Sigmoid colon (tissue), 7 donors: ENCODE data around the gene GSAP. TPM values are rescaled to one million over a fixed set of nuclear protein-coding genes. Genes with fewer than 3 reads are reported as not detected.

Source experiments
- DNase-seq: peaks from one replicate; pipeline ENCODE4 v3.0.0-alpha.2; 2019
- H3K27ac ChIP-seq, 4 donors: fragments of 200-600 bp; sonication (generic); one replicate each; pipeline ENCODE4 v1.5.1; 2016 to 2019; ENCODE audit warnings: mild to moderate bottlenecking in 1 of 4
- H3K27me3 ChIP-seq, 3 donors: fragments of 200-600 bp; sonication (generic); one replicate each; pipeline ENCODE4 v1.5.1; 2019; ENCODE audit warnings: mild to moderate bottlenecking in 1 of 3
- H3K36me3 ChIP-seq, 4 donors: fragments of 200-600 bp; sonication (generic); one replicate each; pipeline ENCODE4 v1.5.1; 2016 to 2019
- H3K4me1 ChIP-seq, 4 donors: fragments of 200-600 bp; sonication (generic); one replicate each; pipeline ENCODE4 v1.5.1; 2017 to 2019
- H3K4me3 ChIP-seq, 4 donors: fragments of 200-600 bp; sonication (generic); one replicate each; pipeline ENCODE4 v1.5.1; 2017 to 2019; ENCODE audit warnings: mild to moderate bottlenecking in 2 of 4, moderate library complexity in 1 of 4
- H3K9me3 ChIP-seq, 4 donors: fragments of 200-600 bp in 3 of 4; sonication (generic) in 3 of 4; one replicate each; pipeline versions ENCODE4 v1.5.1 to v1.6.1; 2013 to 2019
- EP300 ChIP-seq, 4 donors: sonication (generic); formaldehyde crosslinking; IDR thresholded peaks; one replicate each; pipeline ENCODE4 v1.6.1; 2017; ENCODE audit warnings: antibody characterized with exemption in 4 of 4
- POLR2A ChIP-seq, 2 donors: fragments of 450-650 bp; IDR thresholded peaks; one replicate each; pipeline ENCODE4 v1.6.1; 2016; ENCODE audit warnings: antibody characterized with exemption in 2 of 2, mild to moderate bottlenecking in 2 of 2, moderate library complexity in 2 of 2
- POLR2AphosphoS5 ChIP-seq, 4 donors: sonication (generic); formaldehyde crosslinking; IDR thresholded peaks; one replicate each; pipeline ENCODE4 v1.6.1; 2017; ENCODE audit warnings: antibody characterized with exemption in 4 of 4
- whole genome bisulfite sequencing, 2 donors: extraction: QIAGEN DNeasy Blood & Tissue Kit; methylation state at CpG; one replicate each; pipeline ENCODE4 v1.1.7; 2013; 5-methylcytosine and 5-hydroxymethylcytosine counted together
- intact Hi-C: fragments of 100-400 bp; cut with DNase I; formaldehyde crosslinking; loops from one replicate; pipeline ENCODE4 v1.15.1; 2023
- polyA plus RNA-seq, 3 donors: library from polyadenylated mRNA; stranded (reverse); fragments of 200-250 nt; gene quantifications; one replicate each; pipeline ENCODE4 v1.2.3, GENCODE V29; 2013
- total RNA-seq, 4 donors: library from RNA; depleted of rRNA; stranded (reverse); fragments of >200 nt; gene quantifications; one replicate each; pipeline ENCODE4 v1.1.0, GENCODE V29; 2016
- TF ChIP-seq, protein P1 (sequence below), 4 experiments: fragments of 450-650 bp in 3 of 4; fragments of 200-600 bp in 1 of 4; IDR thresholded peaks; one replicate each; pipeline ENCODE4 v1.5.1; 2016 to 2019; ENCODE audit warnings: antibody characterized with exemption in 4 of 4, mild to moderate bottlenecking in 3 of 4, moderate library complexity in 2 of 4
- donor health status: healthy with polysubstance abuse.
- donor health status: Bipolar disorder and iron deficiency.
- donor health status: healthy.

Gene GSAP
- total and polyA plus RNA-seq, 7 donors, result 3.6 to 30.2 (median 15.1) TPM

DNA sequence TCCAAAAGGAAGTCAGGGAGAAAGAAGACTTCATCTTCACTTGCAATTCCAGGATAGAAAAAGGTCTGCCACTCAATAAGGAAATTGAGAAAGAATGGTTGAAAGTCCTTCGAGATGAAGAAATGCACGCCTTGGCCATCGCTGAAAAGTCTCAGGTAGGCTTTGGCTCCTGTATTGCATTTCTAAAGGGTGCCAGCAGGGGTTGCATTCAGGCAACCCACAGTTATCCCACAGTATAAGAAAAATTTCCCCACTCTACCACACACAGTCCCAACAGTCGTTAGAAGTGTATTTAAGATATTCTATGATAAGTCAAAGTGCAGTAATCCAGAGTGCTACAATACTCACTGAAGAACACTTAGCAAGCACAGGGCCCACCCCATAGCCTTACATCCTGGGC, 123.1 kb downstream of the GSAP start:
- H3K27ac ChIP-seq, result no peak overlapping the region
- no peaks in the 10 kb centered on the region for H3K27me3 ChIP-seq
- peaks cover 0 to 20% (median 4%) of the 10 kb centered on the region in 4 donors for H3K36me3 ChIP-seq
- peaks cover 0 to 23% (median 19%) of the 10 kb centered on the region in 4 donors for H3K4me1 ChIP-seq
- DNase-seq, result no peak
- H3K9me3 ChIP-seq, result no peaks in the 10 kb centered on the region
- H3K4me3 ChIP-seq, result no peak overlapping the region
- TF ChIP-seq POLR2AphosphoS5 (IDR thresholded peaks at IDR 0.05), result no peak
- TF ChIP-seq POLR2A (IDR thresholded peaks at IDR 0.05), result no peak
- TF ChIP-seq EP300 (IDR thresholded peaks at IDR 0.05), result no peak
- TF ChIP-seq, protein P1, sequence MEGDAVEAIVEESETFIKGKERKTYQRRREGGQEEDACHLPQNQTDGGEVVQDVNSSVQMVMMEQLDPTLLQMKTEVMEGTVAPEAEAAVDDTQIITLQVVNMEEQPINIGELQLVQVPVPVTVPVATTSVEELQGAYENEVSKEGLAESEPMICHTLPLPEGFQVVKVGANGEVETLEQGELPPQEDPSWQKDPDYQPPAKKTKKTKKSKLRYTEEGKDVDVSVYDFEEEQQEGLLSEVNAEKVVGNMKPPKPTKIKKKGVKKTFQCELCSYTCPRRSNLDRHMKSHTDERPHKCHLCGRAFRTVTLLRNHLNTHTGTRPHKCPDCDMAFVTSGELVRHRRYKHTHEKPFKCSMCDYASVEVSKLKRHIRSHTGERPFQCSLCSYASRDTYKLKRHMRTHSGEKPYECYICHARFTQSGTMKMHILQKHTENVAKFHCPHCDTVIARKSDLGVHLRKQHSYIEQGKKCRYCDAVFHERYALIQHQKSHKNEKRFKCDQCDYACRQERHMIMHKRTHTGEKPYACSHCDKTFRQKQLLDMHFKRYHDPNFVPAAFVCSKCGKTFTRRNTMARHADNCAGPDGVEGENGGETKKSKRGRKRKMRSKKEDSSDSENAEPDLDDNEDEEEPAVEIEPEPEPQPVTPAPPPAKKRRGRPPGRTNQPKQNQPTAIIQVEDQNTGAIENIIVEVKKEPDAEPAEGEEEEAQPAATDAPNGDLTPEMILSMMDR (IDR thresholded peaks at IDR 0.05), result no peak
- 78 to 90% methylated on average over 4 of the region's 4 CpGs for WGBS, 2 donors
- intact Hi-C loops, result no loop called here

DNA sequence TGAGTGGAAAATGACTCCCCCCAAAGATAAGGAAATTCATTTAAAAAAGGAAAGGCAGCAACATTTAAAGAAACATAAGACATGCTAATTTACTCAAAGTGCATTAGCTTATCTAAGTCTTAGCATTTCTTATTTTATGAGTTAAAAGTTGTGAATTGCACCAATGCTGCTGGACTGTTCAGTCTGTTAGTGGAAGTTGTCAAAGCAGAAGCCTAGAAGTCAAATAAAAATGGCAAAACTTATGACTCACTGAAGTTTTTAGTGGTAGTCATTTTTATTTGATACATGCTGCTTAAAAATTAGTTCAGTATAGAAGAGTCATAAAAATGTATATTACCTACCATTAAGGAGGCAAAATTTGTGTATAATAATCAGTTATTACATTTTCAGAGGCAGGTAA, 125.7 kb downstream of the GSAP start:
- no peak for TF ChIP-seq EP300 (IDR thresholded peaks at IDR 0.05)
- no peak for TF ChIP-seq POLR2AphosphoS5 (IDR thresholded peaks at IDR 0.05)
- no peak for TF ChIP-seq POLR2A (IDR thresholded peaks at IDR 0.05)
- TF ChIP-seq, protein P1 (IDR thresholded peaks at IDR 0.05), result no peak
- intact Hi-C loops, result no loop called here
- DNase-seq, result no peak
- peaks cover 0 to 41% (median 25%) of the 10 kb centered on the region in 4 donors for H3K4me1 ChIP-seq
- H3K36me3 ChIP-seq, result peaks cover 0 to 27% (median 2%) of the 10 kb centered on the region in 4 donors
- H3K4me3 ChIP-seq, result no peak overlapping the region
- no peaks in the 10 kb centered on the region for H3K9me3 ChIP-seq
- H3K27ac ChIP-seq, result no peak overlapping the region
- no peaks in the 10 kb centered on the region for H3K27me3 ChIP-seq

DNA sequence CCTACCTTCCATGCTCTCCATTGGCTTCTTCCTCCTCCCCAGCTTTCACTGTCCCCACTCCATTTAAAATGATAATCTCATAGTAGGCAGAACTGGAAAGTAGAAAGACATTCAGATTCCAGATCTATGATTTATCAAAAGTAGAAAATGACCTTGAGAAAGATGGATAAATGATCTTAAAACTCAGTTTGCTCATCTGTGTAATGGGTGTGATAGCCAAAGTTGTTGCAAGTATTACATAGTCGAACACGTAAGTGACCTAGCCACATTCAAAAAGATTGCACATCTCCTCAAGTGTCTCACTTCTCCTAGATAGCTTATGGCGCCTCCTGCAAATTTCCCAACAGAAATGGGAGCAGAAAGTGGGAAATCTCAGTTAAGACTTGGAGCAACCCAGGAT, 126.8 kb downstream of the GSAP start:
- 96% methylated on average over 3 of the region's 3 CpGs for WGBS, 2 donors
- H3K4me1 ChIP-seq, result peaks cover 0 to 46% (median 23%) of the 10 kb centered on the region in 4 donors
- peak overlapping the region in 2 of 4 donors; percentile 11 to 26 for H3K27ac ChIP-seq
- no peak for DNase-seq
- no peaks in the 10 kb centered on the region for H3K9me3 ChIP-seq
- TF ChIP-seq POLR2AphosphoS5 (IDR thresholded peaks at IDR 0.05) (no peak), EP300 (IDR thresholded peaks at IDR 0.05) (no peak), POLR2A (IDR thresholded peaks at IDR 0.05) (no peak)
- TF ChIP-seq, protein P1 (IDR thresholded peaks at IDR 0.05), result no peak
- H3K27me3 ChIP-seq, result no peaks in the 10 kb centered on the region
- H3K4me3 ChIP-seq, result no peak overlapping the region
- intact Hi-C loops, result no loop called here
- peaks cover 0 to 27% (median 2%) of the 10 kb centered on the region in 4 donors for H3K36me3 ChIP-seq

DNA sequence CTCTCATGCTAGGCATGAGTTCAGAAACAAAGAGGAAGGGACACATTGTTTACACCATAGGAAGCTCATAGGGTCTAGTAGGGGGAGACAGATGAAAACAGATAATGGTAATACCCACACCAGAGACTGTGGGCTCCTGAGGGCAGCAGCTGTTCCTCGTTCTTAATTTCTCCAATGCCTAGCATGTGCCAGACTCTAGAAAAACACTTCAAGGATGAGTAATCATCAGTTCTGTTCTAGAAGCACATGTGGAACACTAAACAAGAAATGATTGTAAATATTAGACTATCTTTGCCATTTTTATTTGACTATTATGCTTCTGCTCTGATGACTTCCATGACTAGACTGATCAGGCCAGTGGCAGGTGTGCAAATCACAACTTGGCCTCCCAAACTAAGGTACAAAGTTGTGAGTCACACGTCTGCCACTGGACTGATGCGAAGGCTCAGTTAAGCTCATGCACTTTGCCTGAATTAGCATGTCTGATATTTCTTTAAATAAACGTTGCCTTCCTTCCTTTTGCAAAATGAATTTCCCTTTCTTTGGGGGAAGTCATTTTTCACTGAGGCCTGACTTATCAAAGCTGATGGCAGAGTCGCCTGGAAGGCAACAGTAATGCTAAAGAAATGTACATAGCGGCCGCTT, 127.4 kb downstream of the GSAP start:
- WGBS, 2 donors, result 71 to 78% methylated on average over 7 of the region's 7 CpGs
- peaks cover 0 to 49% (median 20%) of the 10 kb centered on the region in 4 donors for H3K4me1 ChIP-seq
- H3K4me3 ChIP-seq, result no peak overlapping the region
- intact Hi-C loops, result no loop called here
- H3K9me3 ChIP-seq, result no peaks in the 10 kb centered on the region
- TF ChIP-seq, protein P1 (IDR thresholded peaks at IDR 0.05), result no peak
- TF ChIP-seq POLR2AphosphoS5 (IDR thresholded peaks at IDR 0.05) (peak in 2 of 4 donors; percentile 30 to 43), EP300 (IDR thresholded peaks at IDR 0.05) (no peak)
- DNase-seq, result no peak
- H3K27me3 ChIP-seq, result no peaks in the 10 kb centered on the region
- peak overlapping the region in 2 of 4 donors; percentile 11 to 26 for H3K27ac ChIP-seq
- H3K36me3 ChIP-seq, result peaks cover 0 to 27% (median 2%) of the 10 kb centered on the region in 4 donors
